Breast epithelium (tissue), 3 donors: ENCODE data around the gene SLC29A4.
"Not testable (repeated sequence)": the region's sequence is repeated elsewhere in the genome, so short reads cannot be mapped to it uniquely, and the experiment has no call there.

Experiments
- CTCF ChIP-seq, 3 donors: fragments of 450-650 bp; IDR thresholded peaks; one replicate each; pipeline ENCODE4 v1.5.1; 2016 to 2017; ENCODE audit warnings: antibody characterized with exemption in 3 of 3, mild to moderate bottlenecking in 3 of 3, moderate library complexity in 3 of 3
- POLR2A ChIP-seq: fragments of 450-650 bp; IDR thresholded peaks from one replicate; pipeline ENCODE4 v1.6.1; 2016; ENCODE audit warnings: antibody characterized with exemption, mild to moderate bottlenecking, moderate library complexity
- POLR2AphosphoS5 ChIP-seq, 3 donors: sonication (generic); formaldehyde crosslinking; IDR thresholded peaks; one replicate each; pipeline ENCODE4 v1.6.1; 2017; ENCODE audit warnings: antibody characterized with exemption in 3 of 3

DNA sequence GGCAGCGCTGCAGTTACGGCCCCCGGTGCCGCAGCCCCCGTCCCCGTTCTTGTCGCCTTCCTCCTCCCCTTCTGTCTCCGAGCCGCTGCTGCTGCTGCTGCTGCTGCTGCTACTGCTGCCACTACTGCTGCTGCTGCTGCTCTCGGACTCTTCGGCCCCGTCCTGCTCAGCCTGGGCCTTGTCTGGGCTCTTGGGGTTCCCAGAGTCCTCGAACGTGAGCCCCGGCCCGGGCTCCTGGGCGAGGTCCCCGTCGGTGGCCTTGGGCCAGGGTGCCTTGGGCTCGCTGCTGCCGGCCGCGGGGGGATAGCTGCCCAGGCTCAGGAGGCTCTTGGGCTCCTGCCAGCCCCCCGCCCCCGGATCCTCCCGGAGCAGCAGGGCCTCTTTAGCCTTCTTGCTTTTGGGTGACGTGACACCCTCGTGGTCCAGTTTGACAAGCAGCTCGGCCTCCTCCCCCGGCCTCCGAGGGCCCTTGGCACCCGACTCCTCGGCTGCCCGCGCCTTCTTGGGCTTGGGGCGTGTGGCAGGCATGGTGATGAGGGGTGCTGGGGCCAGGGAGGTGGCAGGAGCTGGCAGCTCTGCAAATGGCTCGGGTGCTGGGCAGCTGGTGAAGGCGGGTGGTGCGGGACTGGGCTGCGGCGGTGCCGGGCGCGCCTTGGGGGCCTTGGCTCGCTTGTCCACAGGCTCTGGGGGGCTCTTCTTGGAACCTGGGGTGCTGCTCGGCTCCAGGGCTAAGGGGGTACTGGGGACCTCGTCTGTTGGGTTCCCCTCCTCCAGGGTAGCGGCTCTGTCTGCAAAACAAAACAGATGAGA lies 30.5 kb downstream of the SLC29A4 start:
- not testable (repeated sequence) for TF ChIP-seq CTCF (IDR thresholded peaks at IDR 0.05); POLR2A; POLR2AphosphoS5 (IDR thresholded peaks at IDR 0.05)
